T follicular helper cell (primary cell): ENCODE measurements around the gene BOLA1.
"Not testable (repeated sequence)": the region's sequence is repeated elsewhere in the genome, so short reads cannot be mapped to it uniquely, and the experiment has no call there.

Experiments
- DNase-seq: peaks from one replicate; pipeline ENCODE4 v3.0.0-alpha.2; 2020; ENCODE audit warnings: low read depth
- total RNA-seq, 2 experiments: gene quantifications; one replicate each; lab custom pipeline; 2026; lab: John Stamatoyannopoulos, UW

BOLA1 gene
- total RNA-seq = 10.3 to 14.6 reads per million in 2 experiments

GRCh38 chr1:149899460-149900284 lies at the start of gene BOLA1:
Gene BOLA1, plus strand, starts transcription at chr1:149899568. Its CDS starts 492 bp downstream, at chr1:149900060.
- peak; percentile 72 for DNase-seq

- DNase-seq = no peak
These were observed 49.4 kb upstream of the BOLA1 start for GRCh38 chr1:149849947-149850360.

GRCh38 chr1:149850732-149851345 lies 48.5 kb upstream of the BOLA1 start:
- DNase-seq = not testable (repeated sequence)

- not testable (repeated sequence) for DNase-seq
These were observed 47.7 kb upstream of the BOLA1 start for GRCh38 chr1:149851585-149852213.

- DNase-seq = not testable (repeated sequence)
These were observed 47.1 kb upstream of the BOLA1 start for GRCh38 chr1:149852263-149852662.

- not testable (repeated sequence) for DNase-seq
These were observed 39.1 kb upstream of the BOLA1 start for GRCh38 chr1:149860271-149860670.

- not testable (repeated sequence) for DNase-seq
These were observed 38.5 kb upstream of the BOLA1 start for GRCh38 chr1:149860684-149861496.

- not testable (repeated sequence) for DNase-seq
These were observed 37.8 kb upstream of the BOLA1 start for GRCh38 chr1:149861497-149862054.

GRCh38 chr1:149866887-149867286 lies 32.5 kb upstream of the BOLA1 start:
- DNase-seq = not testable (repeated sequence)

- not testable (repeated sequence) for DNase-seq
These were observed 26.3 kb upstream of the BOLA1 start for GRCh38 chr1:149873060-149873459.

- no peak for DNase-seq
These were observed 22.0 kb upstream of the BOLA1 start for GRCh38 chr1:149877211-149877946.

- no peak for DNase-seq
These were observed 19.8 kb upstream of the BOLA1 start for GRCh38 chr1:149879556-149879955.

GRCh38 chr1:149881876-149882275 lies 17.5 kb upstream of the BOLA1 start:
- DNase-seq = no peak

- no peak for DNase-seq
These were observed 15.6 kb upstream of the BOLA1 start for GRCh38 chr1:149883598-149884247.

- no peak for DNase-seq
These were observed 14.7 kb upstream of the BOLA1 start for GRCh38 chr1:149884433-149885338.

- DNase-seq = peak; percentile 60
These were observed 13.8 kb upstream of the BOLA1 start for GRCh38 chr1:149885339-149886120.

GRCh38 chr1:149886121-149886395 lies 13.3 kb upstream of the BOLA1 start:
- not testable (repeated sequence) for DNase-seq

- peak; percentile 82 for DNase-seq
These were observed 12.8 kb upstream of the BOLA1 start for GRCh38 chr1:149886396-149887195.
